H9 (cell line): ENCODE results near the gene NFAM1. TPM values are rescaled to one million over a fixed set of nuclear protein-coding genes. Genes with fewer than 3 reads are reported as not detected.

ENCODE experiments used
- DNase-seq: peaks from one replicate; pipeline ENCODE4 v3.0.0-alpha.2; 2017
- H2AFZ ChIP-seq: one replicate; pipeline ENCODE4 v1.6.1; 2013; ENCODE audit warnings: mild to moderate bottlenecking, low read length, control low read depth, moderate library complexity
- H2AK5ac ChIP-seq: 2 replicates; pipeline ENCODE4 v1.6.1; 2013; ENCODE audit warnings: low read length, control low read depth, mixed read lengths; ENCODE audit not compliant: insufficient read length
- H2BK120ac ChIP-seq: one replicate; pipeline ENCODE4 v1.6.1; 2013; ENCODE audit warnings: low read depth, mild to moderate bottlenecking, low read length, control low read depth, inconsistent platforms; ENCODE audit not compliant: poor library complexity, severe bottlenecking
- H2BK12ac ChIP-seq: 2 replicates; pipeline ENCODE4 v1.6.1; 2013; ENCODE audit warnings: low read length, control low read depth, mixed read lengths, low read depth; ENCODE audit not compliant: insufficient read length
- H2BK15ac ChIP-seq: 2 replicates; pipeline ENCODE4 v1.6.1; 2013; ENCODE audit warnings: low read depth, low read length, control low read depth
- H2BK20ac ChIP-seq: one replicate; pipeline ENCODE4 v1.6.1; 2013; ENCODE audit warnings: low read depth, mild to moderate bottlenecking, low read length, control low read depth, inconsistent platforms; ENCODE audit not compliant: poor library complexity, severe bottlenecking
- H2BK5ac ChIP-seq: 2 replicates; pipeline ENCODE4 v1.6.1; 2013; ENCODE audit warnings: low read length, control low read depth, mixed read lengths; ENCODE audit not compliant: insufficient read length
- H3K14ac ChIP-seq: 2 replicates; pipeline ENCODE4 v1.6.1; 2013; ENCODE audit warnings: low read length, control low read depth; ENCODE audit not compliant: insufficient read depth
- H3K18ac ChIP-seq: 2 replicates; pipeline ENCODE4 v1.6.1; 2013; ENCODE audit warnings: low read depth, mild to moderate bottlenecking, mixed read lengths, low read length, control low read depth; ENCODE audit not compliant: insufficient read length
- H3K23ac ChIP-seq: 2 replicates; pipeline ENCODE4 v1.6.1; 2013; ENCODE audit warnings: low read length, control low read depth, mixed read lengths, low read depth; ENCODE audit not compliant: insufficient read length
- H3K23me2 ChIP-seq: 2 replicates; pipeline ENCODE4 v1.6.1; 2013; ENCODE audit warnings: low read depth, mild to moderate bottlenecking, mixed read lengths, low read length, control low read depth; ENCODE audit not compliant: insufficient read length, poor library complexity, severe bottlenecking
- H3K27ac ChIP-seq: 2 replicates; pipeline ENCODE4 v1.5.1; 2013; ENCODE audit warnings: low read length, control low read depth, mixed read lengths, low read depth; ENCODE audit not compliant: insufficient read length
- H3K27me3 ChIP-seq: 2 replicates; pipeline ENCODE4 v1.6.1; 2013; ENCODE audit warnings: low read length, control low read depth, inconsistent platforms; ENCODE audit not compliant: insufficient read depth
- H3K4ac ChIP-seq: 2 replicates; pipeline ENCODE4 v1.6.1; 2013; ENCODE audit warnings: low read depth, mild to moderate bottlenecking, control low read depth, inconsistent platforms, low read length, moderate library complexity
- H3K4me1 ChIP-seq: 2 replicates; pipeline ENCODE4 v1.6.1; 2013; ENCODE audit warnings: low read length, control low read depth, inconsistent platforms; ENCODE audit not compliant: insufficient read depth
- H3K4me2 ChIP-seq: 2 replicates; pipeline ENCODE4 v1.6.1; 2013; ENCODE audit warnings: low read length, control low read depth, mixed read lengths; ENCODE audit not compliant: insufficient read length, insufficient read depth
- H3K56ac ChIP-seq: 2 replicates; pipeline ENCODE4 v1.6.1; 2013; ENCODE audit warnings: low read depth, mild to moderate bottlenecking, mixed read lengths, low read length, control low read depth; ENCODE audit not compliant: insufficient read length
- H3K79me1 ChIP-seq: 2 replicates; pipeline ENCODE4 v1.6.1; 2013; ENCODE audit warnings: low read depth, mild to moderate bottlenecking, moderate library complexity, low read length, control low read depth, inconsistent platforms; ENCODE audit not compliant: insufficient read depth, poor library complexity, severe bottlenecking
- H3K79me2 ChIP-seq: 2 replicates; pipeline ENCODE4 v1.6.1; 2013; ENCODE audit warnings: low read length, control low read depth, inconsistent platforms; ENCODE audit not compliant: insufficient read depth
- H3K9ac ChIP-seq: 2 replicates; pipeline ENCODE4 v1.6.1; 2013; ENCODE audit warnings: low read length, control low read depth, mixed read lengths; ENCODE audit not compliant: insufficient read length; ENCODE audit errors: extremely low read depth
- H3K9me3 ChIP-seq: one replicate; pipeline ENCODE4 v1.6.1; 2013; ENCODE audit warnings: low read depth, low read length, inconsistent platforms; ENCODE audit not compliant: control insufficient read depth
- H3T11ph ChIP-seq: one replicate; pipeline ENCODE4 v1.6.1; 2013; ENCODE audit warnings: mild to moderate bottlenecking, low read length, control low read depth, inconsistent platforms
- H4K20me1 ChIP-seq: one replicate; pipeline ENCODE4 v1.6.1; 2013; ENCODE audit not compliant: control insufficient read depth, insufficient read length, insufficient read depth
- H4K5ac ChIP-seq: 2 replicates; pipeline ENCODE4 v1.6.1; 2013; ENCODE audit warnings: low read depth, mild to moderate bottlenecking, mixed read lengths, low read length, control low read depth; ENCODE audit not compliant: insufficient read length
- H4K8ac ChIP-seq: replicated peaks from 2 replicates; pipeline ENCODE4 v1.6.1; 2013; ENCODE audit warnings: low read length, control low read depth, mixed read lengths, low read depth; ENCODE audit not compliant: insufficient read length
- H4K91ac ChIP-seq: 2 replicates; pipeline ENCODE4 v1.6.1; 2013; ENCODE audit warnings: low read depth, mild to moderate bottlenecking, moderate library complexity, mixed read lengths, low read length, control low read depth; ENCODE audit not compliant: insufficient read length
- H3K27ac Mint-ChIP-seq, 3 experiments: 2 replicates in 2 of 3; 3 replicates in 1 of 3; pipeline ENCODE4 v1.8.0; 2020 to 2021; ENCODE audit warnings: mixed read lengths in 3 of 3, mild to moderate bottlenecking in 1 of 3, moderate library complexity in 1 of 3
- H3K27me3 Mint-ChIP-seq: 2 replicates; pipeline ENCODE4 v1.8.0; 2021; ENCODE audit warnings: low read depth, mild to moderate bottlenecking, moderate library complexity, mixed read lengths
- H3K36me3 Mint-ChIP-seq, 3 experiments: 2 replicates in 2 of 3; 3 replicates in 1 of 3; pipeline ENCODE4 v1.8.0; 2020 to 2021; ENCODE audit warnings: low read depth in 3 of 3, mixed read lengths in 3 of 3; ENCODE audit not compliant: insufficient read depth in 1 of 3
- H3K4me1 Mint-ChIP-seq, 2 experiments: 2 replicates each; pipeline ENCODE4 v1.8.0; 2020; ENCODE audit warnings: mixed read lengths in 2 of 2
- H3K4me3 Mint-ChIP-seq, 2 experiments: 2 replicates in 1 of 2; 3 replicates in 1 of 2; pipeline ENCODE4 v1.8.0; 2020 to 2021; ENCODE audit warnings: mild to moderate bottlenecking in 2 of 2, mixed read lengths in 2 of 2, moderate library complexity in 1 of 2
- H3K9me3 Mint-ChIP-seq, 2 experiments: 2 replicates in 1 of 2; 3 replicates in 1 of 2; pipeline ENCODE4 v1.8.0; 2020; ENCODE audit warnings: mild to moderate bottlenecking in 2 of 2, mixed read lengths in 2 of 2, moderate library complexity in 1 of 2
- CTCF ChIP-seq: fragments of 200-600 bp; sonication (generic); conservative IDR thresholded peaks from 3 replicates; pipeline ENCODE4 v1.8.0; 2021; ENCODE audit warnings: antibody characterized with exemption, mild to moderate bottlenecking
- WGBS: extraction: QIAGEN DNeasy Blood & Tissue Kit; methylation state at CpG from one replicate; pipeline ENCODE4 v1.1.7; 2013; ENCODE audit warnings: missing lambda C conversion rate, low lambda C conversion rate, mixed read lengths; ENCODE audit not compliant: insufficient read length; ENCODE audit errors: extremely low coverage; 5-methylcytosine and 5-hydroxymethylcytosine counted together
- total RNA-seq: library from RNA; stranded (reverse); gene quantifications from 2 replicates; pipeline ENCODE4 v1.2.1, GENCODE V29; 2021

Gene NFAM1
- total RNA-seq, 1 experiment from 2014 or later, result 0.68 TPM

GRCh38 chr22:42443240-42444076 lies 11.3 kb upstream of the NFAM1 start:
- Histone ChIP-seq H3K4me2 (peak overlapping the region; percentile 61), H2AFZ (no peak overlapping the region), H3K27me3 (no peaks in the 10 kb centered on the region; the same call in 1 of the 2 replicates), H4K8ac (no peak overlapping the region), H3K79me2 (no peaks in the 10 kb centered on the region), H3K79me1 (no peaks in the 10 kb centered on the region), H3K9ac (no peak overlapping the region), H3K4ac (no peak overlapping the region), H3K56ac (no peak overlapping the region), H3T11ph (no peak overlapping the region), H3K14ac (no peak overlapping the region), H3K9me3 (no peaks in the 10 kb centered on the region), H2BK15ac (no peak overlapping the region), H2AK5ac (no peak overlapping the region), H2BK120ac (no peak overlapping the region), H2BK5ac (no peak overlapping the region), H3K18ac (no peak overlapping the region), H3K4me1 (no peaks in the 10 kb centered on the region), H3K27ac (no peak overlapping the region), H2BK20ac (no peak overlapping the region), H4K91ac (no peak overlapping the region), H3K23ac (no peak overlapping the region), H3K23me2 (peaks cover 3% of the 10 kb centered on the region), H4K20me1 (no peaks in the 10 kb centered on the region), H2BK12ac (no peak overlapping the region), H4K5ac (no peak overlapping the region)
- no peak for DNase-seq
- no peaks in the 10 kb centered on the region; a peak in 1 of 7 replicates for H3K36me3 Mint-ChIP-seq
- H3K27ac Mint-ChIP-seq, result peak overlapping the region in 1 of 3 experiments; percentile 62; a peak in 1 of 7 replicates
- H3K27me3 Mint-ChIP-seq, result peaks cover 45% of the 10 kb centered on the region
- TF ChIP-seq CTCF, result no peak
- peaks cover 35 to 48% of the 10 kb centered on the region in 2 experiments for H3K4me1 Mint-ChIP-seq
- peak overlapping the region in 1 of 2 experiments; percentile 72; a peak in 2 of 5 replicates for H3K4me3 Mint-ChIP-seq
- WGBS, result no CpG with 5 or more reads among the region's 6 CpGs
- H3K9me3 Mint-ChIP-seq, result peaks cover 0 to 2% of the 10 kb centered on the region in 2 experiments; a peak in 3 of 5 replicates
